NCI-H1930 (cell line): ENCODE results near the gene FOXR1.
"Not testable (repeated sequence)": the region's sequence is repeated elsewhere in the genome, so short reads cannot be mapped to it uniquely, and the experiment has no call there.

Experiments used
- DNase-seq, 2 experiments: peaks; one replicate each; lab custom pipeline; 2025; lab: John Stamatoyannopoulos, UW

FOXR1 gene

GRCh38 chr11:118947091-118947490 is 24.5 kb upstream of the FOXR1 start:
- DNase-seq: no peak

- DNase-seq: no peak
Measured at GRCh38 chr11:118948000-118948399, 23.6 kb upstream of the FOXR1 start.

GRCh38 chr11:118953265-118953664 is 18.3 kb upstream of the FOXR1 start:
- peak; percentile 67 to 78 for DNase-seq

GRCh38 chr11:118953976-118954375 is 17.6 kb upstream of the FOXR1 start:
- DNase-seq: not testable (repeated sequence)

GRCh38 chr11:118956094-118956846 is 15.3 kb upstream of the FOXR1 start, which contains the start of gene UPK2:
UPK2 (plus strand) TSS chr11:118956298; CDS start chr11:118956351, 53 bp downstream.
- peak; percentile 34 to 65 for DNase-seq

- no peak for DNase-seq
Measured at GRCh38 chr11:118956847-118957469, 14.6 kb upstream of the FOXR1 start.

- DNase-seq: no peak
Measured at GRCh38 chr11:118957549-118957948, 14.0 kb upstream of the FOXR1 start.

GRCh38 chr11:118957968-118958367 is 13.6 kb upstream of the FOXR1 start:
- DNase-seq: no peak

GRCh38 chr11:118958577-118958976 is 13.0 kb upstream of the FOXR1 start:
- DNase-seq: no peak

GRCh38 chr11:118961189-118961588 is 10.4 kb upstream of the FOXR1 start:
- no peak for DNase-seq

- DNase-seq: no peak
Measured at GRCh38 chr11:118961591-118961990, 10.0 kb upstream of the FOXR1 start.

GRCh38 chr11:118969508-118969907 is 2.1 kb upstream of the FOXR1 start:
- DNase-seq: not testable (repeated sequence)

- no peak for DNase-seq
Measured at GRCh38 chr11:118973985-118974384, 2.4 kb downstream of the FOXR1 start.

GRCh38 chr11:118975771-118976709 is 4.5 kb downstream of the FOXR1 start:
- DNase-seq: no peak

- DNase-seq: no peak
Measured at GRCh38 chr11:118979434-118979833, 7.9 kb downstream of the FOXR1 start.

GRCh38 chr11:118980191-118980881 is 8.8 kb downstream of the FOXR1 start:
- DNase-seq: no peak

- not testable (repeated sequence) for DNase-seq
Measured at GRCh38 chr11:118984337-118984736, 12.8 kb downstream of the FOXR1 start.

GRCh38 chr11:118984825-118985224 is 13.3 kb downstream of the FOXR1 start:
- no peak for DNase-seq

- no peak for DNase-seq
Measured at GRCh38 chr11:118988280-118988679, 16.7 kb downstream of the FOXR1 start.

- DNase-seq: not testable (repeated sequence)
Measured at GRCh38 chr11:118991486-118992038, 20.0 kb downstream of the FOXR1 start.

- no peak for DNase-seq
Measured at GRCh38 chr11:118996926-118997626, 25.5 kb downstream of the FOXR1 start.
